Transverse colon (tissue), 4 donors: ENCODE results near the gene RPL13A.

Source experiments
- CTCF ChIP-seq, 5 experiments: fragments of 200-600 bp in 3 of 5; fragments of 450-650 bp in 2 of 5; sonication (generic) in 3 of 5; IDR thresholded peaks; 1 replicate in 2 of 5; 2 replicates in 3 of 5; pipeline ENCODE4 v1.5.1; 2016 to 2017; ENCODE audit warnings: antibody characterized with exemption in 5 of 5, inconsistent platforms in 3 of 5, mild to moderate bottlenecking in 2 of 5, moderate library complexity in 1 of 5
- EP300 ChIP-seq: sonication (generic); formaldehyde crosslinking; IDR thresholded peaks from one replicate; pipeline ENCODE4 v1.6.1; 2017; ENCODE audit warnings: antibody characterized with exemption, low read depth
- POLR2A ChIP-seq: fragments of 450-650 bp; IDR thresholded peaks from one replicate; pipeline ENCODE4 v1.6.1; 2016; ENCODE audit warnings: antibody characterized with exemption, mild to moderate bottlenecking, moderate library complexity
- POLR2AphosphoS5 ChIP-seq, 3 donors: sonication (generic); formaldehyde crosslinking; IDR thresholded peaks; one replicate each; pipeline ENCODE4 v1.6.1; 2016; ENCODE audit warnings: antibody characterized with exemption in 3 of 3

- no peak for TF ChIP-seq CTCF (IDR thresholded peaks at IDR 0.05)
- TF ChIP-seq POLR2AphosphoS5 (IDR thresholded peaks at IDR 0.05), result no peak
- TF ChIP-seq POLR2A, result no peak
- TF ChIP-seq EP300, result no peak
These were observed 4.6 kb downstream of the RPL13A start for GRCh38 chr19:49491804-49492572.
